Activated T-cell treated with anti-CD3 and anti-CD28 coated beads for 4 hours (primary cell): ENCODE measurements around the gene ATP6V0D1.

Experiments
- DNase-seq: peaks from one replicate; pipeline ENCODE4 v3.0.0-alpha.2; 2020

ATP6V0D1 gene

DNA sequence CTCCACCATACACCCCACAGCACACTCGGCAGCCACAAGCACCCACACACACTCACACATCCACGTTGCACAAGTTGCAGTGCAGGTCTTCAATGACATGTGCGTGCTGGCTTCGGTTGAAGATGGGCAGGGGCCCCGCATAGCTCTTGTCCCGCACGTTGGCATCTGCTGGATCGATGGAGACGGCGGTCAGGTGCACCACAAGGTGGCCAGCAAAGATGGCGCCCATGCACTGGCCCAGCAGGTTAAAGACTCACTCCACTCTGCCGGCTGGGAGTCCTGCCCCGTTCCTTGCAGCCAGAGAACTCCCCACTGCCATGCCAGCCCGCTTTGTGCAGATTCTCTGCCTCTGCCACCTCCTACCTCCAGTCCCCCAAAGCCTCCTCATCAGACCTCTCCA, 80.1 kb downstream of the ATP6V0D1 start:
- DNase-seq: no peak

DNA sequence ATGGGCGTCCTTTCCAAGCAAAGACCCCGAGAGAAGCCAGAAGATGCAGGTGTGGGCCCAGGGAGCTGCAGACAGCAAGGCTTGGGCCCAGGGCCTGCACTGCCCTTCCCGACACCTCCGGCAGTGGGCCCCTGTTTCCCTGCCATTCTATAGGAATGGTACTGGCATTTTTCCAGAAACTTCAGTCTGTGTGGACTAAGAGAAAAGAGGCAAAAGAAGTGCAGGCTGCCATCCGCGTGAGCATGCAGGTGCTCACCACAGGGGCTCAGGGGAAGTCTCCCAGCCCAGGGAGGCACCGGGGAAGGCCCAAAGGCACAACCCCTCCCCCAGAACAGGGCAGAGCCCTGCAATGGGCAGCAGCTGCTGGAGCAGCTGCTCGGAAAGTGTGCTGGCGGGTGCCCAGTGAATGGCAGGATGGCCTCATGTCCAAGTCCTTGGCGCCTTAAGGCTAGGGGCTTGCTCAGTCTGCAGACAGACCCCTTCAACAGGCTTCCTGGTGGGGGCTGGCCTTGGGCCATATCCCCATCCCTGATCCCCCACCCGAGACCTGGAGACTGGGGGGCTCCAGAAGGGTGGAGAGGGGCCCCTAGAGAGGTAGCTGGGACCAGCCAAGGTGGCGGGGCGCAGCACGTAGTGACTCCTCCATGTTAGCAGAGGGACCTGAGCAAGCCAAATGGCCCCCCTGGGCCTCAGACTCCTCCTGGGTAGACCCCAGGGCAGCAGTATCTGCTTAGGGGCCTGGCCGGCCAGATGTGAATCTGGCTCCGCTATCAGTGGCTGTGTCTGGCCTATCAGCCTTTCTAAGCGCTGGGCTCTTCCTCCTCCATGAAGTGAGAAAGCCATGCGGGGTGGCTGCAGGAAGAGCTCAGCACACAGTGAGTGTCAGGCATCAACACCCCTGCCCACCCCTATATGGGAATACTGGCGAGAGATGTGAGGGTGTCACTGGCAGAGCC, 80.9 kb downstream of the ATP6V0D1 start:
- DNase-seq: no peak

DNA sequence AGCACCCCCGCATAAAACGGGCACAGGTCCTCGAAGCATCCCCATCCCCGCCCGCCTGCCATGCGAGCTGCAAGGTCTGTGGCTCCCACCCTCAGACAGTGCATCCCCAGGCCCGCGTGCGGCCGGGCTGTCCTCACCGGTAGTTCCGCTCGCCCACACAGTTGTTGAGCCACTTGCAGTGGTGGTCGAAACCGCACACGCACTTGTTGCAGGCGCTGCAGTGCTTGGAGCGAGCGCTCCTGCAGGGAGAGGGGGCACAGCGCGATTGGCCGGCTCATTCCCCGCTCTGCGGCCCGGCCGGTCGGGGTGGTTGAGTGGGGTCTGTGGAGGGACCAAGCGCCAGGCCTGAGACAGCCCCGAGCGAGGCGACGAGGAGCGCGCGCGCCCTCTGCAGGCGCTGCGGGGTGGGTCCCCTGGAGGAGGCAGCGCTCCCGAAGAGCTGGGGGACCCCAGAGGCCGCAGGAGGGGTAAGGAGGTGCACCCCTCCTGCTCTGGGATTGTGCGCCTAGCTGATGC, 81.7 kb downstream of the ATP6V0D1 start:
- DNase-seq: peak; percentile 16

DNA sequence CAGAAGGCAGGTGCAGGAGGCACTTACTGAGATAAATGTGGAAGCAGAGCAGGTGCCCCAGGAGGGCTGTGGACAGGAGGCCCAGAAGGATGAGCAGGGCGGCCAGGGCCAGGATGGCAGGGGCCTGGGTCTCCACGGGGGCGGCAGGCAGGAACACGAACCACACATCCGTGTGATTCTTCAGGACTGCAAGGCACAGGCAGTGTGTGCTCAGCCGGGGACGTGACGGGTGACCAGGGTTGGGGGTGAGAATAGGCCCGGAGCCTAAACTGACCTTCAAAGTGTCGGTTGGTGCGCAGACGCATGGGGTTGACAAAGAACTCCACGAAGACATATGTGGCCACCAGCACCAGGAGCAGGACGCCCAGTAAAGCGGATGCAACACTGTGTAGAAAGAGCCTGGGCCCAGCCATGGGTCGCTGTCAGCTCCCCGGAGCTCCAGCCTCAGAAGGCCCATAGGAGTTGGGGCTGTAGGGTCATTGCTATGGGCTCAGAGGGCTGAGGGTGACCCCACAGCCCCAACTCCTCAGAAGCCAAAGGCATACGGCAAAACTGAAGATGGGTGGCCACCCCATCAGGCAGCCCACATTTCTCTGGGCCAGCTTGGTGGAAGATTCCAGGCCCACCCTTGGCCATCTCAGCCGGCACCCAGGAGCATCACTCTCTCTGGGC, 82.3 kb downstream of the ATP6V0D1 start:
- no peak for DNase-seq

DNA sequence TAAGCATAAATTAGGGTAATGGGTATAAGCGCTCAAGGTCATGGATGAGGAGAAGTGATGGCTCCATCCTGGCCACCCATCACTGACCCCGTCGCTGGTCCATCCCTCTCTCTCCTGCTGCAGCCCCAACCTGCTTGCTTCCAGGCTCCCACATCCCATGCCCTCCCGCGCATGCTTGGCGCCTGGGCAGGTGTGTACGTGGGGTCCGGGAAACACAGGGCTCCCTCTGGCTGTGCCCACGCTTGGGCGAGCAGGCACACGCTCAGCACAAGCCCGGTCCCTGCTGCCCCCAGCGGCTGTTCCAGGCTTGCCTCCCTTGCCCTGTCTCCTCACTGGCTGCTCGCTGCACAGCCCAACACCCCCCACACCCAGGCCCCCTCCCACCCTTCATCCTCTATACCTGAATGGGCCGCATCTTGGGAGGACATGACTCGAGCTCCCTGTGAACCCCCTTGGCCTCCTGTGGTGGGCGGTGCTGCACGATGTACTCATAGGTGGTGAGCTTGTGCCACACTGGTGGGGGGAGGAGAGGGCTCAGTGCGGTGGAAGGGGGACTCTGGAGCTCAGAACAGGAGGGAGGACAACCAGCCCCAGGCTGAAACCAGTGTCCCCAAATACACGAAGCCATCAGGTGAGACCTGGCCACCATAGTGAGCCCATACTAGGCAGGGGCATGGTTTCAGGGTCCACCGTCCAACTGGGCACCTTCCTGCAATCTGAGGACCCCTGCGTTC, 83.0 kb downstream of the ATP6V0D1 start:
- DNase-seq: no peak

DNA sequence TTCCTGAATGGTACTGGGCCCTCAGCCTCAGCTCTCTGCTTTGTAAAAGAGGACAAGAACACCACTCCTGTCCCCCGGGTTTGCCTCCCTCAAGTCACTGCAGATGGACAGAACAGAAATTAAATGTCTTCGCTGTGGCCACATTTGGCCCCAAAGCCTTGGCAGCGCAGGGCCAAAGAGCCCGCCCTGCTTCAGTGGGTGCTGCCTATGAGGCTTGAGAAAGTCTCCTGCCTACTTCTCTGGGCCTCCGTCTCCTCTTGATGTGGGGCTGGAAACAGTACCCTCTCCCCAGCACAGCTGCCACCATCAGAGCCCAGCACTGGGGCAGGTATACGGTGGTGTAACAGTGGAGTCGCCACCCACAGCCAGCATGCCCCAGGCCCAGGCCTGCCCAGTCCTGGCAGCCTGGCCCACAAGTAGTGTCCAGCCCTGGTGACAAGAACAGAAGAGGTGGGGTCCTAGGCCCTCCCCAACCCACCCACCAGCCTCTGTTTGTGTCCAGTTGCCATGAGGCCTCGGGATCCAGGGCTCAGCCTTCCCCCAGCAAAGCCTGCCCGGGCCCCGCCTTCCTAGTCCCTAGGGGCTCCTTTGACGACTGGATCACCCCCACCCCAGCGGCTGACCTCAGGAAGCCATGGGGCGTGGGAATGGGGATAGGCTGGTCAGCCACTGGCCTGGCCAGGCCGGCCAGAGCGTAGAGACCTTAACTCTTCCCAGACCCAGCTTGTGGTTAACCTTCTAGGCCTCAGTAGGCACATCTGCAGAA, 83.7 kb downstream of the ATP6V0D1 start:
- DNase-seq: no peak

DNA sequence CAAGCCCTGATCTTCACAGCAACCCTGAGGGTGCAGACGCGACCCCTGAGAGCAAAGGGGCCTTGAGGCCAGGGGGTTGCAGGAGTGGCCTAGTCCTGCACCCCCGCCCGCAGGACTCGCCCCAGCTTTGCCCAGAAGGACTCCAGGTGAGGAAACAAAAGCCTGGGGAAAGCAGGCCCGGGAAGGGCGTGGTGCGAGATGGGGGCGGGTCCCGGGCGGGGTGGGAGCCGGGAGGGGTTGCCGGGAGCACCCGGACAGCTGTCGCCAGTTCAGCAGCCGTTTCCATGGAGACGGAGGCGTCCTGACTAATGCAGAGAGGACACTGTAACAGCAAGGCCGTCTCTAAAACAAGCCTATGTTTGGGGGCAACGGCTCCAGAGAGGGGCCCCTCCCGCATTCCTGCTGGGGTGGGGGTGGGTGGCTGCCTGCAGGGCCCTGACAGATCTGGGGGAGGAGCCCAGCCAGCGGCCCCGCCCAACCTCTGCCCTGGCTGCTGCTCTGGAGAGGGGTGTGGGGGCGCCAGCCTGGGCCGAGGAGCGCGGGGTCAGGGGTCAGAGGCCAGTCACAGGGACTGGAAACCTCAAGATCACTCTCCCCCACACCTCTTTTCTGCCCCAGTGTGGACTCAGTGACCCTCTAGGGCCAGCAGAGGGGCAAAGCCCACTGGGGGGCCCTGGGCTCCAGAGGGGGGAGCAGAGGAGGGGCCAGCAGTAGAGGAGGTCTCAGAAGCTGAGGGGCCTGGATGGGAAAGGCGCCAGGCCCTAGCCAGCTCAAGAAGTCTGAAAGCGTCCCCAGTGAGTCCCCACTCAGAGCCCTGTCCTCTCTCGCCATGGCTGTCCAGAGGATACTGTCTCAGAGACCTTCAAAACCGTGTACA, 84.6 kb downstream of the ATP6V0D1 start:
- DNase-seq: no peak

DNA sequence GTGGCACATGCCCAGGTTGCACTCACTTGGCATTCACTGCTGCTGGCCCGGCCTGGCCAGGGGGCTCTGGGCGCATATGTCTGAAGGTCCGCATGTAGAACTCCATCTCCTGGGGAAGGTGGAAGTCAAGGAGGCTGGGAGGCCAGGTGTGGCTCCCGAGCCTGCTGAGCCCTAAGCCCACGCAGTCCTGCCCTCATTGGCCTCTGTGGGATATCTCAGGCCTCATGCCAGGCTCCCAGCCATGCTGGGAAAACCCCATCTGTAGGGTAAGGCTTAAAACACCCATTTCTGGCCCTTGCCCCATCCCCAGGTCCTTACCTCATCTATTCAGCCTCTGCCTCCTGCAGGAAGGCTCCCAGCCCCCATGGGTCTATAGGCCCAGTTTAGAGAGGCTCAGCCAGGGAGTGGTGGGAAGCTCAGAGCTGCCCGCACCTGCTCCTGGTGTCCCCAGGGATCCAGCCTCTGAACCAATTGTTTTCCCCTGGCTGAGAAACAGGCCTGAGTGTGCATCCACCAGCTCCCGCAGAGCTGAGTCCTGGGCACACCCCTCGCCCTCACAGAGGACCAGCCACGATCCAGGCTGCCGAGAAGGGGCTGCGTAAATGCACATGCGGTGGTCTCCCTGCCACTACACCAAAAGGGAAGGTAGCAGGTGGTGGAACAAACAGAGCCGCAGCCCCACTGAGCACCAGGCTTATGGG, 85.3 kb downstream of the ATP6V0D1 start:
- DNase-seq: no peak

DNA sequence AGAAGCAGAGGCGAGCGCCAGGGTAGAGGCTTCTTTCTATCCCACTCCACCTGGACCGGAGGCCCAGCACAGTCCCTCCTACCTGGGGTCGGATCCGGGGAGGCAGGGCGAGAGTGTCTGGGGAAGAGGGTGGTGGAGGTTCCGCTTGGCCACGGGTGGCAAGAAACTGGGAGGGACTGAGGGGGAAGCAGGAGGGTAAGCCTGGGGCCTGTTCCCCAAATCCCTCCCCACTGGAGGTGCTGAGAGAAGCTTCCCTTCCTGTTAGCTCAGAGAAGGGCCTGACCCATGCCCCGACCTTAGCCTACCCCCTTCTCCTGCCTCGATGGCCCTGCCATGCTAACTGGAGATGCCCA, 85.9 kb downstream of the ATP6V0D1 start:
- DNase-seq: no peak

DNA sequence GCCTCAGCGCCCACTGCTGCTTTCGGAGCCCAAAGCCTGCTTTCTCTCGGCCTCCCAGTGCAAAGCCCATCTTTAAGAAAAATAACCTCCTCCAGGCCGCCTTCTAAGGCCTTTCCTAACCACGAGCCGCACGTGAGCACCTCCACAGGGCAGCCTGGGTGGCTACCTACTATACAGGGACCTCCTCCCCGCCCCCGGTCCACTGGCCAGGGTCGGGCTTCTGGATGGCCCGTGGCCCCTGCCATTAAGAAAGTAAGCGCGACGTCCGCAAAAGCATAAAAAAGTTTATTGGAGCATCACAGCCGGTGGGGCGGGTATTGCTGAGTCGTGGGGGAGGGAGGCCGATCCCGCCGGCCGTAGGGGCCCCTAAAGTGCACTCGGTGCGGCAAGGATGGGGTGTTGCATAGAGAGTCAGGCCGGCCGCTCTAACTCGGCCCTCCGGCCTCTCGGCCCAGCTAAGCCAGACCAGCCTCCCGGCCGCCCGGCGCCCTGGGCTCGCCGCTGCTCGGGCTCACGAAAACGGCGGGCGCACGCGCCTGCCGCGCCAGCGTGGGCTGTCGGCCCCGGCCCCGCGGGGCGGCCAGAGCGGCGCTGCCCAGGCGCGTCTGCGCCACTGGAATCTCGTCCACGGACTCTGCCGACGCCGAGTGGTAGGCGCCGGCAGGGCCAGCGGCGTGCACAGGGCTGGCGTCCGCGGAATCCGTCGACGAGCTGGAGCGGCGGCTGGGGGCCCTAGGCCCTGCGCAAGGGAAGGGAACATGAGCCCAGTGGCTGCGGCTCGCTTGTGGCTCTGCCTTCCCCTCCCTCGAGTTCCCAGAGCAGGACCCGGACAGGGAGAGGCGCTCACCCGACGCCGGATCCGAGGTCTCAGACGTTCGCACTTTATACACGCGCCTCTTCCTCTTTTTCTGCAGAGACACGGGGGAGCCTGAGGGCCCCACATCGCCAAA, 86.5 kb downstream of the ATP6V0D1 start:
- no peak for DNase-seq

DNA sequence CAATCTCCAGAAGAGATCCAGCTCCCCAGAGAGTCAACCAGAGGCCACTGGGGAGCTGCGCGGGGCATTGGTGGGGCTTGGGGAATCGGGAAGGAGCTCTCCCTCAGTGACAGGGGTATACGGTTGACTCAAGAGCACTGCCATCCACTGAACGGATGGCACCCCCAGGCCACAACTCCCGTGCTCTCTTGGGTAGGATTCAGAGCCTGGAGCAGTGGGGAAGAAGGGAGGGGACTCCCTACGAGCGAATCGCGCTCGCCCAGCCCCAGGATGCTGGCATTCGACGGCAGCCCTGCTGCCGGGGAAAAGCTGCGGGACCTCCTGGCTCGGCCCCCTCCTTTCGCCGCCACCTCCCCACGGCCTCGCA, 87.2 kb downstream of the ATP6V0D1 start:
- no peak for DNase-seq

DNA sequence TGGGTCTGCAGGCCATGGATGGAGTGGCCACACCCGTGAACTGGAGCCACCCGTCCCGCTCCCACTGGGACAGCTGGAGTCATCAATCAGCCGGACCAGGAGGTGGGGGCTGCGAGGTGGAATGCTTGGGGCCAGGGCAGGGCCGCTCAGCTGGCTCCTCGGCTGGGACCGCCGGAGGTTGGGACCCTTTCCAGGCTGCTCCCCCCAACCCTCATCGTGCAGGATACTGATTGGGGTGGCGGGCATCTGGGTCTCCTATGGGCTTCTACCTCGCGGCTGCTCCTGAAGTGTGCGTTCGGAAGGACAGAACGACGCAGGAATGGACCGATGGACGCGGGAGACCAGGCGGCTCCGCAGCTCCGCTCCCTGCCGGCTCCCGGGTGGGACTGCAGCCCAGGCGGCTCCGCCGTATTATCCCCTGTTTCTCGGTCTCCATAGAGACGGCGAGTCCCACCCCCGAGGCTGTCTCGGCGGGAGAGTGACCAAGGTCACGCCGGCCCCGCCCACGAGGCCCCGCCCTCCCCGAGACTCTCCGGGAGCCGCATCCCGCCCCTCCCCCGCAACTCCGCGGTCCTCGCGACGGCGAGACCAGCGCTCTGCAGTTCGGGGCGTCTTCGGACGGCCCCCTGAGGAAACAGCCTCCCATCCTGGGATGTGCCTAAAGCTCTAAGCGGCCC, 87.7 kb downstream of the ATP6V0D1 start, which contains the start of gene TPPP3:
TPPP3 (minus strand) TSS at position 388 of the 677 bp plus-strand sequence. CDS start 2,387 bp downstream, outside the sequence.
- no peak for DNase-seq

DNA sequence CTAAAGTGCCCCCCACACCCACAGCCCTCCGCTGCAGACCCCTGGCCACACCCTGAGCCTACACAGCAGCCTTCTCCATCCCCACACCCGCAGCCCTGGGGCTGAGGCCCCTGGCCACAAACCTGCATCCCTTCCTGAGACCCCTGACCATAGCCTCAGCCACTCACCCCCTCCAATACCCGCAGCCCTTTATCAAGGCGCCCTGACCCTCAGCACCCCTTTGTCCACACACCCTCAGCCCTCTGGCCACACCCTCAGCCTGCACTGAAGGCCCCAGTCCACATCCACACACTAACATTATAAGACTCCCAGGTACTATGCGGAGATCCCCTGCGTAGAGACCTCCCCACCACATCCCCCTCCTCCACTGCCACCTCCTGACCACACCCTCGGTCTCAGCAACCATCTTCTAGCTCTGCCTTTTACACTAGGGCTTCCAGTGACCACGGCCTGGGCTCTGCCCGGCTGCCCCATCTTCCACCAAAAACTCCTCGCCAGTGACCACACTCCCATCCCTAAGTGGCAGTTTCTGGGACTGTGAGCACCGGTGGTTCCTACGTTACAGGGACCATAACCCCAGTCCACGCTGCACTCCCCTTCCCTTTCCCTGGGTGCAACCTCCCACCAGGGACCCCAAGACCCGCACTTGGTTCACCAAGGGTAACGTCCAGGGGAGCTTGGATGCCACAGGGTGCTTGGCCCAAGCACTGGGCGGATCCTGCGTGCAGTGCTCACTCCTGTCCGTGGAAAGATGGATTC, 88.5 kb downstream of the ATP6V0D1 start:
- no peak for DNase-seq

DNA sequence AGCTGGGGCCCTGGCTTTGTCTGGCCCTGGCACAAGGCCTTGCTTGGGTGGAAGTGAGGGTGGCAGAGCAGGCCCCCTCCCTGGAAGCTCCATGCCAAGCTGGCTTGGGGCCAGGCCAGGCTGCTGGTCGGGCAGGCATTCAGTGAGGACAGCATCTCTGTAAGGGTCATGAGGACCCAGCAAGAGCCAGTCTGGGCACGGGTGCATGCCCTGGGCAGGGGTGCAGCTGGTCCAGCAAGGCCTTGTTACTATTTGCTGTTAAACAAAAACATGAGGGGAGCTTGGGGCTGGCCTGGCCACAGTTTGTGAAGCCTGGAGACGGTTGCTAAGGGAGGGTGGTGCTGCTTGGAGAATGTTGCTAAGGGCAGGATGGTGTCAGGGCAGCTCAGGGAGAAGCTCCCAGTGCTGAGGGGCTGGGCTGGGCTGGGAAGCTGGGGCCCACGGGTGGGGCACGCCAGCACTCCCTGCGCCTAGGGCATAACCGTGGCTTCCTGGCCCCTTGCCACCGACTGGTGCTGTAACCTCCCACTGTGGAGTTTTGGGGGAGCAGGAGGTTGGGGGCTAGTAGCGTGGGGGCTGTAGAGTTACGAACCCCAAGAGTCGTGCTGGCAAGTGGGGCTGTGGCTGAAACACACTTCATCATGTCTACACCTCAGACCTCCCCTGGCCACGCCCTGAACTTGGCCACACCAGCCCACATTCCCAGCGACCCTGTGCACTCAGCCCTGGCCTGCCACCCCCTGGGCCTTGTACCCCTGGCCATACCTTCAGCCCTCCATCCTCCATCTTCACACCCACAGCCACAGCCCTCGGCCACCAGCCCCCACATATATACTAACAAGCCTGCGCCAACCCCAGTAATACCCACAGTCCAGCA, 89.3 kb downstream of the ATP6V0D1 start:
- no peak for DNase-seq

DNA sequence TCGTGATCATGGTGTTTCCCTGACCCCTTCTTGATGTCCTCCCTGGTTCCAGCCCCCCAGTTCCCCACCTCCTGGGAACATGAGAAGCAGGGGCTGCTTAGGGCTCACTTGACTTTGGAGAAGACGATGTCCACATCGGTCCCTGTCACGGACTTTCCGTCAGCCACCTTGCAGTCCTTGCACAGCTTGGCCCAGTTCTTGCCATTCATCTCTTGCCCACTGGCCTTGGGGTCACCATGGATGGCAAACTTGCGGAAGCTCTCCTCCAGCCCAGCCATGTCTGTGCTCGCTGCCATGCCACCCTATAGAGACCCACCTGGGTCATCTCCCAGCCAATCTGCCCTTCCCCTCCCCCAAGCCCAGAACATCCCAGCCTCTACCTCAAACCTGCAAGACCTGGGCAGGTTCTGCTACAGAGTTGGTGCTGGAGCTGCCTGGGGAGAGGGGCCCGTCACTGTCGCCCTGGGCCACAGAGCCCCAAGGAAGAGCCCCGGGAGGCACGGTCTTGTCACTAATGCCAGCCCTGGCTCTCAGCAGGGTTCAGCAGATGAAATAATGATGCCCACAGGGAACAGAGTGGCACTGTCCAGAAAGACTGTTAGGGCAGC, 90.0 kb downstream of the ATP6V0D1 start:
- no peak for DNase-seq

DNA sequence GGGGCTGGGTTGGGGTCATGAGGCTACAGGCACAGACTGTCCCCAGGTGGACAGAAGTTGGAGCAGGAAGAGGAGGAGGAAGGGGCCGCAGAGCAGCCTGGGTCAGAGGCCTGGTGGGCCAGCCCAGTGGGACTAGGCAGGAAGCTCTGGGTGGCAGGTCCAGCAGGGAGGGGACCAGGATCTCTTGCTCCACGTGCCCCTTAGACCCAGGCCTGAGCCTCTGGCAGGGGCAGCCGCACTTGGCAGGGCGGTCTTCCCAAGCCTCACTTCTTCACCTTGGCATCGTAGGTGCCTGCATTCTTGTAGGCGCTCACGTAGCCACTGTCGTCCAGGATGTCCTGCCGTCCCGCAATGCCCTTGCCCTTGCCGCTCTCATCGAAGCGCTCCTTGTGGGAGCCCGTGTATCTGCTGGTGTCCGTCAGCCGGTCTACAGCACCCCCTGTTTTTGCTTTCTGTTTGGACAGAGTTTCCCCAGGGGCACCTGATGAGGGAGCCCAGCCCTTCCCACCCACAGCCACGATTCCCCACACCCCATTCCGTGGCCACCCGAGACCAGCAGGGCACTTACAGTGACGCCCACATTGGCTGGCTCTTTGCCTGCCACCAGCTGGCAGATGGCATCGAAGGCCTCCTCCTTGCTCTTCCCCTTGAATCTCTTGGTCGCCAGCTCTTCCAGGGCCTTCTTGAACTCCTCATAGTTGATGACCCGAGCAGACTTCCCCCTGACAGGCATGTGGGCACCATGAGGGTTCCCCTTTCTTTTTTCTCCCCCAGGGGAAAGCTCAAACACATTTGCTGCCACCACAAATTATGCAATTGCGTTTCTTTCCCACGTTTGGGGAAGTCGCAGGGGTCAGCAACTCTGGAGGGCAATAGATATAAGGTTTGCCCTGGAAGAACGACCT, 90.8 kb downstream of the ATP6V0D1 start:
- DNase-seq: no peak
